CD4-positive, alpha-beta T cell treated with Interleukin-4 for 4 hours (primary cell): Measurements from ENCODE around the gene TMEM132A.

Experiments used
- DNase-seq: peaks from one replicate; pipeline ENCODE4 v3.0.0-alpha.2; 2020

The TMEM132A gene, protein sequence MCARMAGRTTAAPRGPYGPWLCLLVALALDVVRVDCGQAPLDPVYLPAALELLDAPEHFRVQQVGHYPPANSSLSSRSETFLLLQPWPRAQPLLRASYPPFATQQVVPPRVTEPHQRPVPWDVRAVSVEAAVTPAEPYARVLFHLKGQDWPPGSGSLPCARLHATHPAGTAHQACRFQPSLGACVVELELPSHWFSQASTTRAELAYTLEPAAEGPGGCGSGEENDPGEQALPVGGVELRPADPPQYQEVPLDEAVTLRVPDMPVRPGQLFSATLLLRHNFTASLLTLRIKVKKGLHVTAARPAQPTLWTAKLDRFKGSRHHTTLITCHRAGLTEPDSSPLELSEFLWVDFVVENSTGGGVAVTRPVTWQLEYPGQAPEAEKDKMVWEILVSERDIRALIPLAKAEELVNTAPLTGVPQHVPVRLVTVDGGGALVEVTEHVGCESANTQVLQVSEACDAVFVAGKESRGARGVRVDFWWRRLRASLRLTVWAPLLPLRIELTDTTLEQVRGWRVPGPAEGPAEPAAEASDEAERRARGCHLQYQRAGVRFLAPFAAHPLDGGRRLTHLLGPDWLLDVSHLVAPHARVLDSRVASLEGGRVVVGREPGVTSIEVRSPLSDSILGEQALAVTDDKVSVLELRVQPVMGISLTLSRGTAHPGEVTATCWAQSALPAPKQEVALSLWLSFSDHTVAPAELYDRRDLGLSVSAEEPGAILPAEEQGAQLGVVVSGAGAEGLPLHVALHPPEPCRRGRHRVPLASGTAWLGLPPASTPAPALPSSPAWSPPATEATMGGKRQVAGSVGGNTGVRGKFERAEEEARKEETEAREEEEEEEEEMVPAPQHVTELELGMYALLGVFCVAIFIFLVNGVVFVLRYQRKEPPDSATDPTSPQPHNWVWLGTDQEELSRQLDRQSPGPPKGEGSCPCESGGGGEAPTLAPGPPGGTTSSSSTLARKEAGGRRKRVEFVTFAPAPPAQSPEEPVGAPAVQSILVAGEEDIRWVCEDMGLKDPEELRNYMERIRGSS

DNA sequence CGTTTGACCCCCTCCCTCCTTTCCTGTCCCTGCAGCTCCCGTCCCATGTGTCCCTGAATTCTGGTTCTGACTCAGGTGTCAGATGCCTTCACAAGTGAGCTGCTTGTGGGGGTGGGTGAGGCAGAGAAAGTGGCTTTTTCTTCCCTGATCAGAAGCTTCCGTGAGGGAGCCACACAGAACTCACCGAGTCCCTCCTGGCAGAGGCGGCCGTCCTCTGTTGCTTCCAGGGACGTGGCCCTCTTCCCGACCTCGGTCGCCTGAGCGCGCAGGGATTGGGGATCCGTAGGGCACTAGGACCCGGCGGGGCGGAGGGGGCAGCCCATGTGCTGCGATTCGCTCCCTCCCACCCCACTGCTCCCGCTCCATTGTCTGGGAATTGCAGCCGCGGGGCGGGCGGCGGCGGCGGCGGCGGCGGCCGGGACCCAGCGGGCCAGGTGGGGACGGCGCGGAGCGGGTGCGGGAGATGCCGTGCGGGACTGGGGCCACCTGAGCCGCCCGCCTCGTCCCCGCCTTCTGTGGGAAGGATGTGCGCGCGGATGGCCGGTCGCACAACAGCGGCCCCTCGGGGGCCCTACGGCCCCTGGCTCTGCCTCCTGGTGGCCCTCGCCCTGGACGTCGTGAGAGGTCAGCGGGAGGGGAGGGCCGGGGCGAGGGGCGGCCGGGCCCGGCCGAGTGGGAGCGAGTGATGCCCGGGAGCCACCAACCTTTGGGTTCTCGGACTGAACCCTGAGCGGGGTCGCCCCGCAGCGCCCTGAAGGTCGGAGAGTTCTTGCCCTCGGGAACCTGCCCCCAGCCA is at the start of gene TMEM132A:
TMEM132A (plus strand) TSS at position 351 of the 796 bp plus-strand sequence; CDS start at position 525, 174 bp downstream.
- no peak for DNase-seq

DNA sequence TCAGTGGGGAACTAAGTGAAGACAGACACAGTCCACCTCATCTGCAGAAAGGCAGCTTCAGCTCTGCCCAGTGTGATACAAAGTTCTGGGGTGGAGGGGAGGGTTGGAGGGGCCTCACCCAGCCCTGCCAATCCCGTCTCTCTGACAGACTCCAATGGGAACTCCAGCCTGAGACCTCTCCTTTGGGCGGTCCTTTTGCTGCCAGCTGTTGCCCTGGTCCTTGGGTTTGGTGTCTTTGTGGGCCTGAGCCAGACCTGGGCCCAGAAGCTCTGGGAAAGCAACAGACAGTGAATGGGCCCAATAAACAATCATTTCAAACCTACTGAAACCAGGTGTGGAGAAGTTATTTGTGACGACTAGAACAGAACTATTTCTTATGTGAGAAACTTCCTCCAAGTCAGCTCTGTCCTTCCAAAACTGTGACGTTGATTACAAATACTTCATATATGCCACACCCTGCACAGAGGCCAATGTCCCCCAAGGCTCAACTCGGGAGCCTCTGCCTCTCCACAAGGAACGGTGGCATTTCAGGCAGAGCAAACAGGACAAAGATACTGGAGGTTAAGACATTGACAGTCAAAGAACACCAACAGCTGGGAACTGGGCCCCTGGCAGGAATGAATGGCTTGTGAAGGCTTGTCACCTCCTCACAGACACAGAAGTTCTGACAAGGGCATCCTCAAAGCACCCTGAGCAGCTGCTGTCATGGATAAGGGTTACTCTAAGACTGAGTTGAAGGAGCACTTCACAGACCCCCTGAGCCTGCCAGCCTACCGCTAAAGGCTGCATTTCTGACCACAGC is 48.7 kb upstream of the TMEM132A start:
- no peak for DNase-seq

DNA sequence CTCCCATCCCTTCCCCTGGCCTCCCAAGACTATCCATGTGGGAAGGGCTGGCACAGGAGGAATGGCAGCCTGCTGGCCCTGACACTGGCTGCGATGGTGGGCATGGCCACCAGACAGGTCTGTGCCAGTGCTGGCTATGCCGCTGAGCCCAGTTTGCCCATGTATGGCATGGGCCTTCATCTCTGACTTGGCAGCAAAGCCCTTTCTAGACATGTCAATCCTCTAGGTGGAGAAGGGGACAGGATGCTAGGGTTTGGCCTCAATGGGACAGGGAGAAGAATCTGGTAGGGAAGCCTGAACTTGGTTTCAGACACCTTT is 48.1 kb upstream of the TMEM132A start:
- DNase-seq = no peak

DNA sequence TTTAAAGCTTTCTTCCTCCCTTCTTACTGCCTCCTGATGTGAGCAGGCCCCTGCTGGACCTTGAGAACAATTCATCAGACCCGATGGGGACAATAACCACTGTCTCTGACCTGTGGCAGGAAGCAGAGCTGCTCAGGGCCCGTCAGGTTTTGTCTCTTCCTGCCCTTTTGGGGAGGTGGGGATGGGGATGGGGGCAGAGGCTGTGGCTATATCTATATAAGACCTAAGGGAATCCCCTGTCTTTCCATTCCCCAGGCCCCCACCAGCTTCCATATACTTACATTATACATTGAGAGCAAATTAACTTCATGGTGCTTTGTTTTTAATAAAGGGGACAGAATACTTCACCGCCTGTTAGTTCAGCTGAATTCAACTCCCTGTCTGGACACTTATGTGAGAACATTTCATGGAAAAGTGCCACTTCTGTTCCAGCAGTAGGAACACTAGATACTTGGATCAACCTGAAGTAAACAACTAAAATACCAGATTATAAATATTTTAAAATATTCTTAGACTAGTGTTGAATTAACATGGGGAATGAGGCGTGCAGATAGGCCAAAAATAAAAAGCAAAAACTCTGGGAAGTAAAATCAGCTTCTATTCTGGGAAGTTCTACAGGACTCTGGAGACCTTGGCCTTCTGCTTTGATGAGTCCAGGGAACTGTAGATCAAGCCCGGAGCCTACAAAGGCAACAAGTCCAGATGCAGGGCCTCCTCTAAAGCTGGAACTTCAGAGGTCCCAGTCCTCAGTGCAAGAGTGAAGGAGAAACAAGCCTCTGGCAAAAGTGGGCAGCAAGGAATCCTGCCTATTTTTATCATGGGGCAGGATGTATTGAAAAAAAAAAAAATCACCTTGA is 45.8 kb upstream of the TMEM132A start:
- no peak for DNase-seq

DNA sequence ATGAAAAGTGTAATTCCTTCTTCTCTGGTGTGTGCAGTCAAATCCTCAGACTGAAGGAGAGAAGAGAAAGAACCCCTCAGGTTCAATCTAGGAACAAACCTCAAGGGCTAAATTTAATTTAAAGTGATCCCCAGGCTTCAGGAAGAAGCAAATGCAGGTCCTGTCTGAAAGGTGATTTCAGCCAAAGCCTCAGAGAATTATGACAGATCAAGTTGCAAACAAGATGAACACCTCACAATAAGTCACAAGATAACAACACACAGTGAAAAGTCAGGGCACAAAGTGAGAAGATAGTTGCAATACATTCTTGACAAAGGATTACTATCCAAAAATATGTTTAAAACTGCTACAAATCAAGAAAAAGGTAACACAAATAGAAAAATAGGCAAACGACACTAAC is 45.2 kb upstream of the TMEM132A start:
- no peak for DNase-seq

DNA sequence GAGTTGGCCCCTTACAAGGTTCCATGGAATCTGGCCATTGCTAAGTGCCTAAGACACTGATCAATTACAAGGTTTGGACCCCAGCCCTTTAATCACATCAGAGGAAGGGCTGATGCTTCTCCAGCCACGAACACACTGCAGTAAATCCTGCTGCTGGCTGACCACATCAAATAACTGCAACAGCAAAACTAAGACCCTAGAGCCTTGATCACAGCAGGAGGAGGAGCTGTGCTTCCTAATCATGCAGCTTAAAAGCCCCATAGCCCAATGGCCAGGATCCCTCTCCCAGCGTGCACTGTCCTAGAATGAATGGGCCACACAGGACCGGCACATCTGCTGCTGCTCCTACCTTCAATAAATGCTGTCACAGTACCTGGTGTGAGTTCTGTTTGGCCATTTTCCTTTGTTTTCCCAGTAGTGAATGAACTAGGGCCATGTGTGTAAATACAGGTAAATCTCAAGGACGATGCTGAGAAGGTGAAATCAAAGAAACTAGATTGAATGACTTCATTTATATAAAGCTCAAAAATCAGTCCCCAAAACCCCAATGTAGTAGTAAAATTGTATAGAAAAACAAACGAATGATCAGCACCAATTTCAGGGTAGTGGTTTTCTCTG is 44.2 kb upstream of the TMEM132A start:
- no peak for DNase-seq

DNA sequence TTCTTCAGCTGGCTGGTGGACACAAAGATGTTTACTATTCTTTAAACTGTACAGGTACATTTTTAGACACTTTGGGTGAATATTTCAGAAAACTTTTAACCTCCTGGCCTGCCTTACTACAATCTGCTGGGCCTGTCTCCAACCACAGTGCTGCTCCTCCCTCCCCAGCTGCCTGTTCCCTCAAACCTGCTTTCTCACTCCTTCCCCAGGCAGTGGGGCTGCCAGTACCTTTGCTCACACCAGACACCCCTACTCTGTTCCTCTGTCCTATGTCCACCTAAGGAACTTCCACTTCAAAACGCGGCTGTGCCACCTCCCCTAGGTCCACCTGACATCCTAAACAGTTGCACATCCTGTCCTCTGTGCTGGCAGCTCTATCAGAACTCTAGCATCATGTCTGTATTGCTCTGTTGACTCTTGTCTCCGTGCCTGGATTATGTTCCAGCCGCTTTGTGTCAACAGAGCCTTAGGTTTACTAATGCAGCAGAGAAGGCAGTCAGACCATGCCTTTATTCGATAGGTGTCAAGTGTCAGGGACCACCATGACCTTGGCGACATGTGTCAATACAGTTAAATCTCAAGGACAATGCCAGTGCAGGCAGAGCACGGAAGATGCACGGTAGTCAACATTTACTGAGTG is 43.5 kb upstream of the TMEM132A start:
- no peak for DNase-seq

DNA sequence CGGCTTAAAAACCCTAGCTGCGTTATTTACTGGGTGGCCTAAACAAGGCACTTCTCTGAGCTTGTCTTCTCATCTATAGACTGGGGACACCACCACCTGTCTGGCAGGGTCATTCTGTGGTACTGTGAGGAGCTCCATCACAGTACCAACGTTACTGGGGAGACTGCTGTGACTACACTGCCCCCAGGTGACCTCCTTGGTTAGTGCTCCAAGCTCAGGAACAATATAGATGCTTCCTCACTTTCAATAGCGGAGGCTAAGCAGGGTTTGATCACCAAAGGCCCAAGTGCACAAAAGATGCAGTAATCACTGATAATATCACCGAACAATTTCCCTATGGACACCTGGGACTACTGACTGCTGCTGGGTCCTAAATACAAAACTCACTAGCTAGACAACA is 36.7 kb upstream of the TMEM132A start:
- DNase-seq = peak; percentile 30

DNA sequence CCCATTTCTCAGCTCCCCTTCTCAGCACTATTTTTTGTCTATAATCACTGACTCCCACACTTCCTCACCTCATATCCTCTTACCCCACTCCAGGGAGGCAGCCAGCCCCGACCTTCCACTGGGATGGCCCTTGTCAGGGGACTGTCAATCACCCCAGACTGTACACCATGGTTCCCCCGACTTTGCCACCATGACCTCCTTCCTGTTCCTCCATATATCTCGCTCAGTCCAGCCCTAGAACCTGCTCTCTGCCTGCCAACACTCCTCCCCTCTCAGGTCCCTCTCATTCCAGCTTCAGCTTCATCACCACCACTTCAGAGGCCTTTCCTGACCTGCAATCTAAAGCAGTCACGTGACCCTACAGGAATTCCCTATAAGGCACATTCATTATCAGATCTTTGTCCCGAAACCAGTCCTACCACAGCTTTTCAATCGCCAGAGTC is 34.4 kb upstream of the TMEM132A start:
- no peak for DNase-seq

DNA sequence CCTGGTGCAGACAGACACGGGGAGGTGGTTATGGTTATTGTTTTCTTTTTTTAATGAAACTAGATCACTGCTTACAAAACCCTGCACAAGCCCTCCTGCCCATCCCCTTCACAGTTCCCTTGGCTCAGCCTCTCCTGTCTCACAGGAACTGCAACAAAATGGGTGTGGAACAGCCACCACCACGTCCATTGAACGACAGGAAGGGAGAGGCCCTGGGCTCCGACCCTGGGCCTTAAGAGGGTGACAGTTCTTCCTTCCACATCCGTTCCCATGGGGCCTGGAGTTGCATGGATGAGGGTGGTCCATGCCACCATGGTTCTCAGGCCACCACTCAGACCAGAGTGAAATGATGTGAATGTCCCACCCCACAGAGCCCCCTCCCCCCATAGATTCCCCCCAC is 33.6 kb upstream of the TMEM132A start:
- no peak for DNase-seq

DNA sequence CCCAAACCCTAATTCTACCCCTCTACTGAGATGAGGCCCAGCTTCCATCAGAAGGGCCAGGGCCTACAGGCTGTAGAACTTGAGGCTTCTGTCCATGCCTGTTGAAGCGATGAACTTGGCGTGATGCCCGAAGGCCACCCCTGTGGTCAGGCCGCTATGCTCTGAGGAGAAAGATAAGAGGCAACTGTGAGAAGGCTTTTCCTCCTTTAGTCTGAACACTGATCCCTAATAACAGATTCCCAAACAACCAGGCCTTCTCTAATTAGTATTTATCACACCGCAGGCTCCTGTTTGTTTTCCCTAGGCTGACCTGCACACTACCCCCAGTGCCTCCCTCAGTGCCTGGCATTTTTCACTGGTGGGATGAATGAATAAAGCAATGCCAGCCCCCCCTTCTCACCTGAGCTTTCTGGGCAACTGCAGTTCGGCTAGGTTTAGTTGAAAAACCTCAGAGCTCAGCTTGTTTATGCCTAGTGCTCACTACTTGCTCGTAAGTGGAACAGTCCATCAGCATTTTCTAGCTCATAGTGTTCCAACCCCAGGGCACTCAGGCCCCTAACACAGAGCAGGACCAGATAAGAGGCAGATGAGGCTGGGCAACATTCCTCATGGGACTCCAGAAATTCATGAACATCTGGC is 33.0 kb upstream of the TMEM132A start:
- no peak for DNase-seq

DNA sequence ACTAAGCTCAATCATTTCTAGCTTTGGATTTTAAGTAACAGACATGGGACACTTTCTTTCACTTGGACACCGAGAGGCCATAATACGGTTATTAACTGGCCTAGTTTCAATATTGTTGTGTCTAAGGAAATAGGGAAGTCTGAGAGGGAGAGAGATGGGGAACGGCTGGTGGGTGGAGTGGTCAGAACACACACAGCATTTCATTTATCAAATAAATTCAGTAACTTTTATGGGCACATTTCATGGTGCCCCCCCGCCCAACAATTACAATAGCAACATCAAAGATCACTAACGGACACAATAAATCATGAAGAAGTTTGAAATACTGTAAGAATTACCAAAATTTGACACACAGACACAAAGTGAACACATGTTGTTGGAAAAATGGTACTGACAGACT is 28.6 kb upstream of the TMEM132A start:
- no peak for DNase-seq

DNA sequence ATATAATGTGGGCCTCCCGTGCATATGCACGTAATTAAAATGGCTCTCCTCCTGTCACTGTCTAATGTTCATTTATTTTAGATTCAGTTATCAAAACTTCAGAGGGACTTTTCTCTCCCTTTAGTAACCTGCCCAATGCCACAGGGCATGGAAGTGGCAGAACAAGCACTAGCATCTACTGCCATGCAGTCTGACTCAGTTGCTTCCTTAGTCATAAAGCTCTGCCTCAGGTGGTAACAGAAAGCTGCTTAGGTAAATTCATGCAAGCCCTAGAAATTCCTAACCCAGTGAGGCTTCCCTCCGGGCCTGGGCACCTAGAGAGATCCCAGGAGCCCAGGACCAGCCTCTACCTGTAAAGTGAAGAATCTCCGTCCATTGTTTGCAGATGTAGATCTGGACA is 26.8 kb upstream of the TMEM132A start:
- DNase-seq = no peak

DNA sequence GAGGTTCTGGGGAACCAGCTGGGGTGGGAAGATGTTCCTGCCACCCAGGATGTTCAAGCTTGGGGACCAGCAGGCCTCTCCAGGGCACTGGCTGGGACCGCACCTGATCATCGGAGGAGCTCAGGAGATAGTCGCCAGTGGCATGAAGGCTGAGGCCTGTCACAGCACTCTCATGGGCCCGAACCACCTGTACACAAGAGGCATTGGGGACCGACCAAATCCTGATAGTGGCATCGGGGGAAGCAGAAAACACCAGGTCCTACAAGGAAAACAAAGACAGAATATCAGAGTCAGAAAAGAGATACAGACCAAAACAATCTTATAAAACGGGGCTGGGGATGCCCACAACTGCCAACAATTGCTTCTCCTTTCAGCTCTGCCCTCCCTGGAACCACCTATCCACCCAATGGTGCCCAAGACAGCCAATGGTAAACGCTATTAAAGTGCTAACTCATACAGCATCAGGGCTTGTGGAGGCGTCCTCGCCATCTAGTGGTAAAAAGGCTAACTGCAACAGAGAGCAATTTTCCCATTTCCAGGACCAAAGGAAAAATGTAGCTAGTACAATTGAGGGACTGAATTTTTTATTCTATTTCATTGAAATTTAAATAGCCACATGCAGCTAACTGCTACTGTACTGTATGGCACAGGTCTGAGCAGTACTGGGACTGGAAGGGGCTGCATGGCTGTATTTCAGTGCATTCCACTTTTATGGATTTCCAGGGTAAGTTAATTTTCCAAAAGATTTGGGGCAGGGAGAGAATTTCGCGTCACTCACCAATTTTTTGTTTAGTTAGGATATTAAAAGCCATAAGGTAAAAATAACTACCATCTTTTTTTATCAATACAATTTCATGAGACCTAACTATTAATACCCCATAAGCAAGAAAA is 25.0 kb upstream of the TMEM132A start:
- DNase-seq = peak; percentile 62

DNA sequence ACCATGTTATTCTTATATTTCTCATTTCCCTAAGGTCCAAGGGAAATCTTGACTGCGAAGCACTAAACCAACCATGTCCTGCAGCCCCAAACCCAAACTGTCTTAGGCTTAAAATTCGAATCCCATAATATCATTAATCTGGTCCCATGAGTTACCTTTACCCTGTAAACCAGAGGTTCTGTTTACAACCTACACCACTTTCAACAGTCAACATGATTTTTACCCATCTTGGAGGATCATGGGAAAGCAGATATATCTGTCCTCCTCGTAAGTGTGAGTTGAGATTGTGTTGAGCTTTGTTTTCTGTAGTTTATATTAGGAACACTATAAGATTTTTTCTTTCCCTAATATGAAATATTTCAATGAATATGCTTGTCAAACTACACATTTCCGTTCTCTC is 24.3 kb upstream of the TMEM132A start:
- DNase-seq = no peak

DNA sequence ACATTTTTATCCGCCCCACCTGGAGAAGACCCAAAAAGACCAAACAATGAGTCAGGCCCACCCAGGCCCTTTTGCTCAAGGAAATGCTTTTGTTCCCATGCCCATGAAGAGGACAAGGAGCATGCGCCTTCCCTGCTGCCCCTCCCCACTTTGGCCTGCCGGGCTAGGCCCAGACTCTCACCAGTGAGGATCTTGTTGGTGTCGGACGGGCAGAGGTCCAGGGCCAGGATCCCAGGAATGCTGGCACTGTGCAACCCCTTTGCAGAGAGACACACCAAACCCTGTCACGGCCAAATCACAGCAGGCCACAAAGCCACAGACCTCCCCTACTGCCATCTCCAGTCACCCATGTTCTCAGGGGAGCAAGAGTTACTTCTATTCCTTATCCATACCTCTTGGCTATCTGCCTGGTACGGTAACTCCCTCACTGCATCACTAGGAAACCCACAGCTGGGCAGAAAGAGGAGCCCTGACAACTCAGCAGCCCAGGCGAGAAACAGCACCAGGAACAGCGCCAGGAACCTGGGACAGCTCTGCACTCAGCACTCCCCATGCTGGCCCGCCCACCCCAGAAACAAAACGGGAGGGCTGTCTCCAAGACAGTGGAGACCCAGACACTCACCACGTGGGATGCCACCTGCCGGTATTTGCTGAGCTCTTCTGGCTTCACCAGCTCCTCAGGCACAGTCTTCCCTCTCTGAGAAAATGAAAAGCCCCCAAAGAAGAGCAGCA is 23.4 kb upstream of the TMEM132A start:
- no peak for DNase-seq

DNA sequence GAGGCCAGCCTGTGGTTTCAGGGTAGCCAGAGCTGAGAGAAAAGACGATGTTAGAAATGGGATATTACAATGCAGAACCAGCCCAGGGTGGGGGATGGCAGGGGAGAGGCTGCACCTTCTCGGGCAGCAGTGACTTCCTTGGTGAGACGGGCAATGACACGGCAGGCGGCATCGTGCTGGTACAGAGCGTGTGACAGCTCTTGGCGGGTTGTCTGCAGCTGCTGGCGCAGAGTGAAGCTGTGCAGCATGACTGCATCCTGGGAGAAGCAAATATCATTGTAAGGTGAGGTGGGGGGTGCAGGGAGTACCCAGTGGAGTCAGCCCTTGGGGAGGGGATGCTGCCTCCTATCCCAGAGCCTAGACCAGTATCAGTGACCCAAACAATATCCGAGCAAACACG is 21.6 kb upstream of the TMEM132A start:
- no peak for DNase-seq

DNA sequence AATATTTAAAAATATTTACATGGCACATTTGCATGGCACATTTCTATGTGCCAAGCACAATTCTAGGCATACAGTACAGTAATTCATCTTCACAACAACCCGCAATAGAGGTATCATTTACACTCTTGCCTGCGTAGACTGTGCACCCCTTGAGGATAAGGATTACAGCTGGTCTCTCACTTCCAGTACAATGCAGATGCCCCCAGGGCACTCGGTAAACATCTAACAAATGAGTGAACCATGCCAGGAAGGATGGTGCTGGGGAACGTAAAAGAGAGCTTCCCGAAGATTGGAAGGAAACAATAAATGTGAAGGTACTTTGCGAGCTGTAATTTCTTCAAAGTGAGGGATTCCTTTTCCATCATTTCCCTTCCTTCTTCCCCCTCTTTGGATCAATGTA is 19.2 kb upstream of the TMEM132A start:
- no peak for DNase-seq
